ACHN (cell line): ENCODE results near the gene GINS3.
A peak's percentile ranks its signal among the peaks of the same experiment; 100 is the strongest.
"Not testable (repeated sequence)": the region's sequence is repeated elsewhere in the genome, so short reads cannot be mapped to it uniquely, and the experiment has no call there.

Experiments used
- DNase-seq: peaks from one replicate; pipeline ENCODE4 v3.0.0-alpha.2; 2015
- in situ Hi-C: cut with HindIII; loops from 2 replicates; pipeline ENCODE4 v1.10.0; 2017; ENCODE audit warnings: low sequenced_read_pairs, low pct_ligation_motif_present, low pct_unique_long_range_greater_than_20kb

Gene GINS3

GRCh38 chr16:58384437-58385055, 7.7 kb upstream of the GINS3 start:
- no peak for DNase-seq
- in situ Hi-C loops = no loop called here

- no peak for DNase-seq
- in situ Hi-C loops = no loop called here
Observed at GRCh38 chr16:58385218-58385773, 7.0 kb upstream of the GINS3 start.

- in situ Hi-C loops = no loop called here
- DNase-seq = no peak
Observed at GRCh38 chr16:58389724-58390123, 2.5 kb upstream of the GINS3 start.

GRCh38 chr16:58393138-58393504, 850 bp downstream of the GINS3 start:
- in situ Hi-C loops = no loop called here
- peak; percentile 19 for DNase-seq

DNA sequence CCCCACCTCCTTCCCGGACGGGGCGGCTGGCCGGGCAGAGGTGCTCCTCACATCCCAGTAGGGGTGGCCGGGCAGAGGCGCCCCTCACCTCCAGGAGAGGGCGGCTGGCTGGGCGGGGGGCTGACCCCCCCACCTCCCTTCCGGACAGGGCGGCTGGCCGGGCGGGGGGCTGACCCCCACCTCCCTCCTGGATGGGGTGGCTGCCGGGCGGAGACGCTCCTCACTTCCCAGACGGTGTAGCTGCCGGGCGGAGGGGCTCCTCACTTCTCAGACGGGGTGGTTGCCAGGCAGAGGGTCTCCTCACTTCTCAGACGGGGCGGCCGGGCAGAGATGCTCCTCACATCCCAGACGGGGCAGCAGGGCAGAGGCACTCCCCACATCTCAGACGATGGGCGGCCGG, 4.6 kb downstream of the GINS3 start:
- DNase-seq, in situ Hi-C loops: not testable (repeated sequence)

- in situ Hi-C loops = no loop called here
- no peak for DNase-seq
Observed at GRCh38 chr16:58399718-58400633, 7.7 kb downstream of the GINS3 start.

GRCh38 chr16:58401305-58401704, 9.0 kb downstream of the GINS3 start:
- in situ Hi-C loops, DNase-seq: not testable (repeated sequence)

DNA sequence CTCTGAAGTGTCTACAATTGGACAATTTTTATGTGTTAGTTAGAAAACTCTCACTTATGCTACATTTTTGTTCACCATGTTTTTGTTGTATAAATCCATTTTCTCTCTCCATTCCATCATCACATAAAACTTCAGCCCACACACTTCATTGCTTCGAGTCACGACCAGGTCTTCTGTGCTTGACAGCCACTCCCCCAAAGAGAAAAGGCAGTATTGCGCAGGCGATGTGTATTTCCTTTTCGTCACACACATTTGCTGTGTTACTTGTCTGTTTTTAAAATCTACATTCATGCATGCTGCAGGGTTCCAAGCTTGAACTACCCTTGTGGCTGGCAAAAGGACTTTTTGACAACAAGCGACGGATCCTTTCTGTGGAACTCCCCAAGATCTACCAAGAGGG, 10.5 kb downstream of the GINS3 start:
- no peak for DNase-seq
- in situ Hi-C loops = no loop called here

DNA sequence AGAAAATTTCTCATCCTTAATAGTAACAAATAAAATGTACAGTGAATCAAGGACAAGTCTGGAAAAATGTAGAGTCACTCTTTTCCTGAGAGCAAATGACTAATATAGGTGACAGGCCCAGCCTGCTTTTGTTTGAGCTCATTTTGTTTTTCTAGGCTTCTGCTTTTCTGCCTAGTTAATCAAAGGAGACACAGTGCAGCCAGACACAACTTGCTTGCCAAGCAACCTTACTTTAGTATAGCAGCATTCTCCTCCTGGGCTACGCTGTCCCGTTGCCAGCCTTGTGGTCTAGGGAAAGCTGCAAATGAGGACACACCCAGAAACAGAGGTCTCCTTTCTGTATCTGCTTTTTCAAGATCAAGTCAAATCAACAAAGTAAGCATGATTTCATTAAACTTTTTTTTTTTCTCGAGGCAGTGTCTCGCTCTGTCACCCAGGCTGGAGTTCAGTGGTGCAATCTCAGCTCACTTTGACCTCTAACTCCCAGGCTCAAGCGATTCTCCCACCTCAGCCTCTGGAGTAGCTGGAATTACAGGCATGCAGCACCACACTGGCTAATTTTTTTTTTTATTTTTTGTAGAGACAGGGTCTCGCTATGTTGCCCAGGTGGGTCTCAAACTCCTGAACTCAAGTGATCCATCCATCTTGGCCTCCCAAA, 17.2 kb downstream of the GINS3 start:
- no peak for DNase-seq
- in situ Hi-C loops = no loop called here

DNA sequence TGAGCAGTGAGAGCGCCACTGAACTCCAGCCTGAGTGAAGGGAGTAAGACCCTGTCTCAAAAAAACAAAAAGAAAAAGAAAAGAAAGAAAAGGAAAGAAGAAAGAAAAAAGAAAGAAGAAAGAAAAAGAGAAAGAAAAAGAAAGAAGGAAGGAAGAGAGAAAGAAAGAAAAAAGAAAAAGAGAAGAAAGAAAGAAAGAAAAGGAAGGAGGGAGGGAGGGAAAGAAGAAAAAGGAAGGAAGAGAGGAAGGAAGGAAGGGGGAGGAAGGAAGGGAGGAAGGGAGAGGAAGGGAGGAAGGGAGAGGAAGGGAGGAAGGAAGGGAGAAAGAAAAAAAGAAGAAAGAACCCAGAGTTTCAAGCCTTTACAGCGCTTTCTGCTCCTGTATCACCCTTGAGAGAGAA, 19.1 kb downstream of the GINS3 start:
- DNase-seq = no peak
- in situ Hi-C loops = no loop called here

GRCh38 chr16:58411736-58412614, 19.7 kb downstream of the GINS3 start:
- in situ Hi-C loops = no loop called here
- no peak for DNase-seq

GRCh38 chr16:58412615-58412970, 20.3 kb downstream of the GINS3 start:
- DNase-seq, in situ Hi-C loops: not testable (repeated sequence)

GRCh38 chr16:58413359-58413758, 21.1 kb downstream of the GINS3 start:
- in situ Hi-C loops = no loop called here
- DNase-seq = no peak

GRCh38 chr16:58415003-58415402, 22.7 kb downstream of the GINS3 start:
- in situ Hi-C loops = no loop called here
- DNase-seq = no peak

GRCh38 chr16:58415961-58416360, 23.7 kb downstream of the GINS3 start:
- DNase-seq, in situ Hi-C loops: not testable (repeated sequence)

GRCh38 chr16:58417035-58417434, 24.8 kb downstream of the GINS3 start:
- no peak for DNase-seq
- in situ Hi-C loops = no loop called here

GRCh38 chr16:58417600-58417999, 25.3 kb downstream of the GINS3 start:
- DNase-seq = no peak
- in situ Hi-C loops = no loop called here

DNA sequence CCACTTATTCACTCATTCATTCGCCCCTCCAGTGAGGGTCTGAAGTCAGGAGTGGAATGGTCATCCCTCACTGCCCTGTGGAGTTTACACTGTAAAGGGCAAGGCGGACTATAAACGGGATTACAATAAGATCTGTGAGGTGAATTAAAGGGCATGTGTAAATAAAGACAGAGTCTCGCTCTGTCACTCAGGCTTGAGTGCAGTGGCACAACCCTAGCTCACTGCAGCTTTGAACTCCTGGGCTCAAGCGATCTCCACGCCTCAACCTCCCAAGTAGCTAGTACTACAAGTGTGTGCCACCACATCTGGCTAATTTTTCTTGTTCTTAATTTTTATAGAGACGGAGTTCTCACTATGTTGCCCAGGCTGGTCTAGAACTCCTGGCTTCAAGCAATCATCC, 25.8 kb downstream of the GINS3 start:
- DNase-seq = no peak
- in situ Hi-C loops = no loop called here
